H9 (cell line): ENCODE results near the gene ZNF396. TPM values are rescaled to one million over a fixed set of nuclear protein-coding genes. Genes with fewer than 3 reads are reported as not detected.

Source experiments
- DNase-seq: peaks from one replicate; pipeline ENCODE4 v3.0.0-alpha.2; 2017
- H2AFZ ChIP-seq: one replicate; pipeline ENCODE4 v1.6.1; 2013; ENCODE audit warnings: mild to moderate bottlenecking, low read length, control low read depth, moderate library complexity
- H2AK5ac ChIP-seq: 2 replicates; pipeline ENCODE4 v1.6.1; 2013; ENCODE audit warnings: low read length, control low read depth, mixed read lengths; ENCODE audit not compliant: insufficient read length
- H2BK120ac ChIP-seq: one replicate; pipeline ENCODE4 v1.6.1; 2013; ENCODE audit warnings: low read depth, mild to moderate bottlenecking, low read length, control low read depth, inconsistent platforms; ENCODE audit not compliant: poor library complexity, severe bottlenecking
- H2BK12ac ChIP-seq: 2 replicates; pipeline ENCODE4 v1.6.1; 2013; ENCODE audit warnings: low read length, control low read depth, mixed read lengths, low read depth; ENCODE audit not compliant: insufficient read length
- H2BK15ac ChIP-seq: 2 replicates; pipeline ENCODE4 v1.6.1; 2013; ENCODE audit warnings: low read depth, low read length, control low read depth
- H2BK20ac ChIP-seq: one replicate; pipeline ENCODE4 v1.6.1; 2013; ENCODE audit warnings: low read depth, mild to moderate bottlenecking, low read length, control low read depth, inconsistent platforms; ENCODE audit not compliant: poor library complexity, severe bottlenecking
- H2BK5ac ChIP-seq: 2 replicates; pipeline ENCODE4 v1.6.1; 2013; ENCODE audit warnings: low read length, control low read depth, mixed read lengths; ENCODE audit not compliant: insufficient read length
- H3K14ac ChIP-seq: 2 replicates; pipeline ENCODE4 v1.6.1; 2013; ENCODE audit warnings: low read length, control low read depth; ENCODE audit not compliant: insufficient read depth
- H3K18ac ChIP-seq: 2 replicates; pipeline ENCODE4 v1.6.1; 2013; ENCODE audit warnings: low read depth, mild to moderate bottlenecking, mixed read lengths, low read length, control low read depth; ENCODE audit not compliant: insufficient read length
- H3K23ac ChIP-seq: 2 replicates; pipeline ENCODE4 v1.6.1; 2013; ENCODE audit warnings: low read length, control low read depth, mixed read lengths, low read depth; ENCODE audit not compliant: insufficient read length
- H3K23me2 ChIP-seq: 2 replicates; pipeline ENCODE4 v1.6.1; 2013; ENCODE audit warnings: low read depth, mild to moderate bottlenecking, mixed read lengths, low read length, control low read depth; ENCODE audit not compliant: insufficient read length, poor library complexity, severe bottlenecking
- H3K27ac ChIP-seq: 2 replicates; pipeline ENCODE4 v1.5.1; 2013; ENCODE audit warnings: low read length, control low read depth, mixed read lengths, low read depth; ENCODE audit not compliant: insufficient read length
- H3K27me3 ChIP-seq: 2 replicates; pipeline ENCODE4 v1.6.1; 2013; ENCODE audit warnings: low read length, control low read depth, inconsistent platforms; ENCODE audit not compliant: insufficient read depth
- H3K4ac ChIP-seq: 2 replicates; pipeline ENCODE4 v1.6.1; 2013; ENCODE audit warnings: low read depth, mild to moderate bottlenecking, control low read depth, inconsistent platforms, low read length, moderate library complexity
- H3K4me1 ChIP-seq: 2 replicates; pipeline ENCODE4 v1.6.1; 2013; ENCODE audit warnings: low read length, control low read depth, inconsistent platforms; ENCODE audit not compliant: insufficient read depth
- H3K4me2 ChIP-seq: 2 replicates; pipeline ENCODE4 v1.6.1; 2013; ENCODE audit warnings: low read length, control low read depth, mixed read lengths; ENCODE audit not compliant: insufficient read length, insufficient read depth
- H3K56ac ChIP-seq: 2 replicates; pipeline ENCODE4 v1.6.1; 2013; ENCODE audit warnings: low read depth, mild to moderate bottlenecking, mixed read lengths, low read length, control low read depth; ENCODE audit not compliant: insufficient read length
- H3K79me1 ChIP-seq: 2 replicates; pipeline ENCODE4 v1.6.1; 2013; ENCODE audit warnings: low read depth, mild to moderate bottlenecking, moderate library complexity, low read length, control low read depth, inconsistent platforms; ENCODE audit not compliant: insufficient read depth, poor library complexity, severe bottlenecking
- H3K79me2 ChIP-seq: 2 replicates; pipeline ENCODE4 v1.6.1; 2013; ENCODE audit warnings: low read length, control low read depth, inconsistent platforms; ENCODE audit not compliant: insufficient read depth
- H3K9ac ChIP-seq: 2 replicates; pipeline ENCODE4 v1.6.1; 2013; ENCODE audit warnings: low read length, control low read depth, mixed read lengths; ENCODE audit not compliant: insufficient read length; ENCODE audit errors: extremely low read depth
- H3K9me3 ChIP-seq: one replicate; pipeline ENCODE4 v1.6.1; 2013; ENCODE audit warnings: low read depth, low read length, inconsistent platforms; ENCODE audit not compliant: control insufficient read depth
- H3T11ph ChIP-seq: one replicate; pipeline ENCODE4 v1.6.1; 2013; ENCODE audit warnings: mild to moderate bottlenecking, low read length, control low read depth, inconsistent platforms
- H4K20me1 ChIP-seq: one replicate; pipeline ENCODE4 v1.6.1; 2013; ENCODE audit not compliant: control insufficient read depth, insufficient read length, insufficient read depth
- H4K5ac ChIP-seq: 2 replicates; pipeline ENCODE4 v1.6.1; 2013; ENCODE audit warnings: low read depth, mild to moderate bottlenecking, mixed read lengths, low read length, control low read depth; ENCODE audit not compliant: insufficient read length
- H4K8ac ChIP-seq: replicated peaks from 2 replicates; pipeline ENCODE4 v1.6.1; 2013; ENCODE audit warnings: low read length, control low read depth, mixed read lengths, low read depth; ENCODE audit not compliant: insufficient read length
- H4K91ac ChIP-seq: 2 replicates; pipeline ENCODE4 v1.6.1; 2013; ENCODE audit warnings: low read depth, mild to moderate bottlenecking, moderate library complexity, mixed read lengths, low read length, control low read depth; ENCODE audit not compliant: insufficient read length
- H3K27ac Mint-ChIP-seq, 3 experiments: 2 replicates in 2 of 3; 3 replicates in 1 of 3; pipeline ENCODE4 v1.8.0; 2020 to 2021; ENCODE audit warnings: mixed read lengths in 3 of 3, mild to moderate bottlenecking in 1 of 3, moderate library complexity in 1 of 3
- H3K27me3 Mint-ChIP-seq: 2 replicates; pipeline ENCODE4 v1.8.0; 2021; ENCODE audit warnings: low read depth, mild to moderate bottlenecking, moderate library complexity, mixed read lengths
- H3K36me3 Mint-ChIP-seq, 3 experiments: 2 replicates in 2 of 3; 3 replicates in 1 of 3; pipeline ENCODE4 v1.8.0; 2020 to 2021; ENCODE audit warnings: low read depth in 3 of 3, mixed read lengths in 3 of 3; ENCODE audit not compliant: insufficient read depth in 1 of 3
- H3K4me1 Mint-ChIP-seq, 2 experiments: 2 replicates each; pipeline ENCODE4 v1.8.0; 2020; ENCODE audit warnings: mixed read lengths in 2 of 2
- H3K4me3 Mint-ChIP-seq, 2 experiments: 2 replicates in 1 of 2; 3 replicates in 1 of 2; pipeline ENCODE4 v1.8.0; 2020 to 2021; ENCODE audit warnings: mild to moderate bottlenecking in 2 of 2, mixed read lengths in 2 of 2, moderate library complexity in 1 of 2
- H3K9me3 Mint-ChIP-seq, 2 experiments: 2 replicates in 1 of 2; 3 replicates in 1 of 2; pipeline ENCODE4 v1.8.0; 2020; ENCODE audit warnings: mild to moderate bottlenecking in 2 of 2, mixed read lengths in 2 of 2, moderate library complexity in 1 of 2
- CTCF ChIP-seq: fragments of 200-600 bp; sonication (generic); conservative IDR thresholded peaks from 3 replicates; pipeline ENCODE4 v1.8.0; 2021; ENCODE audit warnings: antibody characterized with exemption, mild to moderate bottlenecking
- WGBS: extraction: QIAGEN DNeasy Blood & Tissue Kit; methylation state at CpG from one replicate; pipeline ENCODE4 v1.1.7; 2013; ENCODE audit warnings: missing lambda C conversion rate, low lambda C conversion rate, mixed read lengths; ENCODE audit not compliant: insufficient read length; ENCODE audit errors: extremely low coverage; 5-methylcytosine and 5-hydroxymethylcytosine counted together
- total RNA-seq: library from RNA; stranded (reverse); gene quantifications from 2 replicates; pipeline ENCODE4 v1.2.1, GENCODE V29; 2021

Gene ZNF396
- total RNA-seq, 1 experiment from 2014 or later, result 1.2 TPM

DNA sequence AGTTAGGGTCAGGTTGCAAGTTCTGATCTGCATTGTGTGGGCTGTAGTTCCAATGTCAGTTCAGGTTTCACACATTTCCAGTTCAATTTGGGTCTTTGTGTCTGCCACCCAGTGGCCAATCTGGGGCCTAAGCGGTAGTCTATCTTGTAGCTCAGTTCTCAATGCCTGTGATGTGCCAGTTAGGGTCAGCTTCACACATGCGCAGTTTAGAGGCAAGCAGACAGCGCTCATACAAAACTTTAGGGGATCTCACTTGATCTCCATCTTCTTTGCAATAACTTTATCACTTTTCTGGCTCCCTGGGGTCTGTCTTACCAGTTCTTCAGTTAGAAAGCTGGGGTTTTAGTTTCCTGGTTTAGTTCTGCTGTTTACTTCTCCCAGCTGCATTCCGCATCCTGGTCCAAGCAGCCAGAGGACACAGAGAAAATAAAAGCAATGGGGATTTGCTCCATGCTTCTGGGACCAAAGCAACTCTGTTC lies 22.0 kb downstream of the ZNF396 start:
- Mint-ChIP-seq H3K4me1 (peaks cover 23 to 26% of the 10 kb centered on the region in 2 experiments), H3K9me3 (peaks cover 30 to 37% of the 10 kb centered on the region in 2 experiments), H3K36me3 (peaks cover 12 to 23% (median 20%) of the 10 kb centered on the region in 3 experiments), H3K27ac (peak overlapping the region in 1 of 3 experiments; percentile 78; a peak in 1 of 7 replicates), H3K4me3 (peak overlapping the region in 1 of 2 experiments; percentile 25; a peak in 1 of 5 replicates), H3K27me3 (peaks cover 3% of the 10 kb centered on the region)
- Histone ChIP-seq H2BK120ac (no peak overlapping the region), H2AFZ (peak overlapping the region; percentile 93), H3K79me1 (no peaks in the 10 kb centered on the region), H2AK5ac (no peak overlapping the region), H3K9ac (no peak overlapping the region), H4K5ac (no peak overlapping the region), H2BK15ac (no peak overlapping the region), H3K18ac (no peak overlapping the region), H3K9me3 (peaks cover 17% of the 10 kb centered on the region), H3K14ac (no peak overlapping the region), H3K4ac (no peak overlapping the region), H3T11ph (no peak overlapping the region), H2BK12ac (no peak overlapping the region), H3K4me1 (no peaks in the 10 kb centered on the region; the same call in 1 of the 2 replicates), H4K91ac (no peak overlapping the region), H4K20me1 (no peaks in the 10 kb centered on the region), H3K79me2 (no peaks in the 10 kb centered on the region), H3K23me2 (no peaks in the 10 kb centered on the region), H3K4me2 (no peak overlapping the region), H3K23ac (no peak overlapping the region), H2BK5ac (no peak overlapping the region), H3K27me3 (no peaks in the 10 kb centered on the region), H3K56ac (no peak overlapping the region), H2BK20ac (no peak overlapping the region), H3K27ac (no peak overlapping the region), H4K8ac (no peak overlapping the region)
- DNase-seq, result peak; percentile 87
- peak; percentile 78 for TF ChIP-seq CTCF
- no CpG with 5 or more reads among the region's 4 CpGs for WGBS
